ENCODE results near the gene GLB1L2. TPM values are rescaled to one million over a fixed set of nuclear protein-coding genes. Genes with fewer than 3 reads are reported as not detected.

GLB1L2 gene
- total and polyA plus RNA-seq, 2 donors: 0.46 to 0.47 TPM

- no peak for DNase-seq (ENCODE audit: low read depth in 6 of 9, low spot score in 9 of 9)
- Histone ChIP-seq H3K4me3 (ENCODE audit: low read length in 2 of 2) (no peak overlapping the region), H3K4me1 (ENCODE audit: control insufficient read depth in 2 of 2, insufficient read depth in 2 of 2, low read length in 2 of 2) (no peaks in the 10 kb centered on the region), H3K9me3 (ENCODE audit: control insufficient read depth in 2 of 2, insufficient read depth in 1 of 2, low read length in 1 of 2) (no peaks in the 10 kb centered on the region), H3K27ac (ENCODE audit: low read depth in 1 of 2, low read length in 1 of 2) (no peak overlapping the region), H3K27me3 (ENCODE audit: control insufficient read depth in 2 of 2, insufficient read depth in 1 of 2, low read length in 1 of 2) (peaks cover 34 to 47% of the 10 kb centered on the region in 2 donors), H3K36me3 (ENCODE audit: control insufficient read depth in 2 of 2, insufficient read depth in 2 of 2, low read length in 1 of 2) (no peaks in the 10 kb centered on the region)
- 81% methylated on average over 10 of the region's 10 CpGs for WGBS
Measured at GRCh38 chr11:134416726-134417125, 84.9 kb downstream of the GLB1L2 start.

GRCh38 chr11:134417871-134418840, 86.4 kb downstream of the GLB1L2 start:
- 79% methylated on average over 14 of the region's 14 CpGs for WGBS

DNA sequence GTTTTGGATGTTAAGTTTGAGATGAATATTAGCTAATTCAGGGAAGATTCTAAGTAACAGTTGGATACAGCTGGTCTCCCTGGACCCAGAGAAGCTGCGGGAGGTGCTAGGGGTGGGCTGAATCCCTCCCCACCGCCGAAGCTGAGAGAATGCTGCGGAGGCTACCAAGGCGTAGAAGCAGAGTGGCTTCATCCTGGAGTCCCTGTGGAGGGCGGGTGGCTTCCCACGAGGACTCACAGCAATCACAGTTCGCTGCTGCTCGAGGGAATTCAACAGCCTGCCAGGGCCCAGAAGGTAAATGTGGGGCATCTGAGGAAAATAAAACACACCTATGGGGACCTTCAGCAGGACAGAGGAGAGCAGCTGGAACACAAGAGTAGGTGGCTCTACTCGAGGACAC, 91.3 kb downstream of the GLB1L2 start:
- no peak for DNase-seq (ENCODE audit: low read depth in 6 of 9, low spot score in 9 of 9)
- Histone ChIP-seq H3K27me3 (ENCODE audit: control insufficient read depth in 2 of 2, insufficient read depth in 1 of 2, low read length in 1 of 2) (peaks cover 0 to 10% of the 10 kb centered on the region in 2 donors), H3K4me3 (ENCODE audit: low read length in 2 of 2) (no peak overlapping the region), H3K4me1 (ENCODE audit: control insufficient read depth in 2 of 2, insufficient read depth in 2 of 2, low read length in 2 of 2) (no peaks in the 10 kb centered on the region), H3K36me3 (ENCODE audit: control insufficient read depth in 2 of 2, insufficient read depth in 2 of 2, low read length in 1 of 2) (no peaks in the 10 kb centered on the region), H3K27ac (ENCODE audit: low read depth in 1 of 2, low read length in 1 of 2) (no peak overlapping the region), H3K9me3 (ENCODE audit: control insufficient read depth in 2 of 2, insufficient read depth in 1 of 2, low read length in 1 of 2) (no peaks in the 10 kb centered on the region)
- WGBS: 92% methylated on average over 10 of the region's 10 CpGs

More at GRCh38 chr11:134417871-134418840, 86.4 kb downstream of the GLB1L2 start:
- Histone ChIP-seq H3K27ac (ENCODE audit: low read depth in 1 of 2, low read length in 1 of 2) (no peak overlapping the region), H3K9me3 (ENCODE audit: control insufficient read depth in 2 of 2, insufficient read depth in 1 of 2, low read length in 1 of 2) (no peaks in the 10 kb centered on the region), H3K36me3 (ENCODE audit: control insufficient read depth in 2 of 2, insufficient read depth in 2 of 2, low read length in 1 of 2) (no peaks in the 10 kb centered on the region), H3K27me3 (ENCODE audit: control insufficient read depth in 2 of 2, insufficient read depth in 1 of 2, low read length in 1 of 2) (peaks cover 21 to 38% of the 10 kb centered on the region in 2 donors), H3K4me3 (ENCODE audit: low read length in 2 of 2) (no peak overlapping the region), H3K4me1 (ENCODE audit: control insufficient read depth in 2 of 2, insufficient read depth in 2 of 2, low read length in 2 of 2) (no peaks in the 10 kb centered on the region)
- DNase-seq (ENCODE audit: low read depth in 6 of 9, low spot score in 9 of 9): no peak

- H3K27me3 ChIP-seq (ENCODE audit: control insufficient read depth in 2 of 2, insufficient read depth in 1 of 2, low read length in 1 of 2): peaks cover 0 to 7% of the 10 kb centered on the region in 2 donors
- no peak overlapping the region for H3K27ac ChIP-seq (ENCODE audit: low read depth in 1 of 2, low read length in 1 of 2)
- 74% methylated on average over 2 of the region's 2 CpGs for WGBS
- no peaks in the 10 kb centered on the region for H3K9me3 ChIP-seq (ENCODE audit: control insufficient read depth in 2 of 2, insufficient read depth in 1 of 2, low read length in 1 of 2)
- no peak for DNase-seq (ENCODE audit: low read depth in 6 of 9, low spot score in 9 of 9)
- no peak overlapping the region for H3K4me3 ChIP-seq (ENCODE audit: low read length in 2 of 2)
- H3K4me1 ChIP-seq (ENCODE audit: control insufficient read depth in 2 of 2, insufficient read depth in 2 of 2, low read length in 2 of 2): no peaks in the 10 kb centered on the region
- H3K36me3 ChIP-seq (ENCODE audit: control insufficient read depth in 2 of 2, insufficient read depth in 2 of 2, low read length in 1 of 2): no peaks in the 10 kb centered on the region
Measured at GRCh38 chr11:134425413-134425812, 93.6 kb downstream of the GLB1L2 start.

Other genes starting within 250 kb of the GLB1L2 start
- gene NCAPD3, start 108.0 kb upstream of the GLB1L2 start, total RNA-seq: 24.4 TPM
- 7.2 TPM for gene NCAPD3, start 108.0 kb upstream of the GLB1L2 start, polyA plus RNA-seq
- 33.1 TPM for gene VPS26B, start 107.3 kb upstream of the GLB1L2 start, total RNA-seq
- 27.3 TPM for gene VPS26B, start 107.3 kb upstream of the GLB1L2 start, polyA plus RNA-seq
- 117 TPM for gene THYN1, start 78.6 kb upstream of the GLB1L2 start, total RNA-seq
- gene THYN1, start 78.6 kb upstream of the GLB1L2 start, polyA plus RNA-seq: 78.4 TPM
- gene ACAD8, start 78.4 kb upstream of the GLB1L2 start, total RNA-seq: 17.5 TPM
- 37.9 TPM for gene ACAD8, start 78.4 kb upstream of the GLB1L2 start, polyA plus RNA-seq
- 0.71 TPM for gene GLB1L3, start 55.6 kb upstream of the GLB1L2 start, total RNA-seq
- gene GLB1L3, start 55.6 kb upstream of the GLB1L2 start, polyA plus RNA-seq: 1.8 TPM
- gene B3GAT1, start 80.3 kb downstream of the GLB1L2 start, total RNA-seq: 0.24 TPM
- 0.43 TPM for gene B3GAT1, start 80.3 kb downstream of the GLB1L2 start, polyA plus RNA-seq

Data from thymus (tissue), 11 donors.